Measurements from ENCODE around the gene STX2. TPM values are rescaled to one million over a fixed set of nuclear protein-coding genes. Genes with fewer than 3 reads are reported as not detected.
"Not testable (repeated sequence)": the region's sequence is repeated elsewhere in the genome, so short reads cannot be mapped to it uniquely, and the experiment has no call there.

Gene STX2
- total RNA-seq, 1 donor from 2014 or later = 15.9 TPM

GRCh38 chr12:130761537-130762318, 77.3 kb downstream of the STX2 start:
- DNase-seq (ENCODE audit: low spot score) = peak; percentile 22
- H3K36me3 Mint-ChIP-seq (ENCODE audit: low read depth) = no peaks in the 10 kb centered on the region
- intact Hi-C loops (cut with micrococcal nuclease) = loop anchor here (1.0 to 5.0 kb wide), 2 partner anchors 58 to 76 kb away; partner anchors contain the start of gene STX2
- no peaks in the 10 kb centered on the region for H3K27me3 Mint-ChIP-seq (ENCODE audit: insufficient read depth)
- H3K27ac Mint-ChIP-seq = no peak overlapping the region
- peak overlapping the region; percentile 34 for H3K4me3 Mint-ChIP-seq
- H3K4me1 Mint-ChIP-seq (ENCODE audit: low read depth) = no peaks in the 10 kb centered on the region
- no peaks in the 10 kb centered on the region for H3K9me3 Mint-ChIP-seq

GRCh38 chr12:130754234-130754901, 84.7 kb downstream of the STX2 start:
- no peak for DNase-seq (ENCODE audit: low spot score)
- H3K27me3 Mint-ChIP-seq (ENCODE audit: insufficient read depth) = peaks cover 2% of the 10 kb centered on the region
- H3K9me3 Mint-ChIP-seq = peaks cover 8% of the 10 kb centered on the region
- intact Hi-C loops (cut with micrococcal nuclease) = no loop called here
- H3K36me3 Mint-ChIP-seq (ENCODE audit: low read depth) = no peaks in the 10 kb centered on the region
- no peaks in the 10 kb centered on the region for H3K4me1 Mint-ChIP-seq (ENCODE audit: low read depth)
- no peak overlapping the region for H3K4me3 Mint-ChIP-seq
- peak overlapping the region; percentile 42 for H3K27ac Mint-ChIP-seq

GRCh38 chr12:130752692-130753230, 86.3 kb downstream of the STX2 start:
- no peaks in the 10 kb centered on the region for H3K4me1 Mint-ChIP-seq (ENCODE audit: low read depth)
- H3K4me3 Mint-ChIP-seq = no peak overlapping the region
- H3K9me3 Mint-ChIP-seq = peaks cover 8% of the 10 kb centered on the region
- peaks cover 2% of the 10 kb centered on the region for H3K27me3 Mint-ChIP-seq (ENCODE audit: insufficient read depth)
- no peaks in the 10 kb centered on the region for H3K36me3 Mint-ChIP-seq (ENCODE audit: low read depth)
- no peak for DNase-seq (ENCODE audit: low spot score)
- H3K27ac Mint-ChIP-seq = no peak overlapping the region
- intact Hi-C loops (cut with micrococcal nuclease) = no loop called here

- H3K4me3 Mint-ChIP-seq; H3K36me3 Mint-ChIP-seq (ENCODE audit: low read depth); H3K4me1 Mint-ChIP-seq (ENCODE audit: low read depth); H3K27ac Mint-ChIP-seq; DNase-seq (ENCODE audit: low spot score); H3K27me3 Mint-ChIP-seq (ENCODE audit: insufficient read depth); H3K9me3 Mint-ChIP-seq; intact Hi-C loops (cut with micrococcal nuclease): not testable (repeated sequence)
Measured at GRCh38 chr12:130752037-130752436, 87.0 kb downstream of the STX2 start.

GRCh38 chr12:130748786-130749185, 90.3 kb downstream of the STX2 start:
- Mint-ChIP-seq H3K4me1 (ENCODE audit: low read depth) (no peaks in the 10 kb centered on the region), H3K27ac (no peak overlapping the region), H3K36me3 (ENCODE audit: low read depth) (no peaks in the 10 kb centered on the region), H3K27me3 (ENCODE audit: insufficient read depth) (peaks cover 7% of the 10 kb centered on the region), H3K4me3 (no peak overlapping the region), H3K9me3 (no peaks in the 10 kb centered on the region)
- intact Hi-C loops (cut with micrococcal nuclease) = loop anchor here (5.0 kb wide), 2 partner anchors 466 to 701 kb away; no protein-coding TSS in a partner anchor
- no peak for DNase-seq (ENCODE audit: low spot score)

- Mint-ChIP-seq H3K4me3 (no peak overlapping the region), H3K36me3 (ENCODE audit: low read depth) (no peaks in the 10 kb centered on the region), H3K27ac (no peak overlapping the region), H3K9me3 (no peaks in the 10 kb centered on the region), H3K4me1 (ENCODE audit: low read depth) (no peaks in the 10 kb centered on the region), H3K27me3 (ENCODE audit: insufficient read depth) (peaks cover 7% of the 10 kb centered on the region)
- DNase-seq (ENCODE audit: low spot score) = peak; percentile 47
- intact Hi-C loops (cut with micrococcal nuclease) = loop anchor here (5.0 kb wide), 2 partner anchors 466 to 701 kb away; no protein-coding TSS in a partner anchor
Measured at GRCh38 chr12:130747867-130748740, 90.9 kb downstream of the STX2 start.

GRCh38 chr12:130746546-130746945, 92.5 kb downstream of the STX2 start:
- Mint-ChIP-seq H3K36me3 (ENCODE audit: low read depth) (no peaks in the 10 kb centered on the region), H3K27me3 (ENCODE audit: insufficient read depth) (peaks cover 7% of the 10 kb centered on the region), H3K27ac (no peak overlapping the region), H3K4me1 (ENCODE audit: low read depth) (no peaks in the 10 kb centered on the region), H3K9me3 (no peaks in the 10 kb centered on the region), H3K4me3 (no peak overlapping the region)
- no peak for DNase-seq (ENCODE audit: low spot score)
- intact Hi-C loops (cut with micrococcal nuclease) = loop anchor here (5.0 kb wide), 2 partner anchors 464 to 699 kb away; no protein-coding TSS in a partner anchor

- Mint-ChIP-seq H3K36me3 (ENCODE audit: low read depth) (no peaks in the 10 kb centered on the region), H3K27ac (no peak overlapping the region), H3K9me3 (no peaks in the 10 kb centered on the region), H3K27me3 (ENCODE audit: insufficient read depth) (peaks cover 7% of the 10 kb centered on the region), H3K4me1 (ENCODE audit: low read depth) (no peaks in the 10 kb centered on the region), H3K4me3 (no peak overlapping the region)
- intact Hi-C loops (cut with micrococcal nuclease) = loop anchor here (5.0 kb wide), 2 partner anchors 464 to 699 kb away; no protein-coding TSS in a partner anchor
- no peak for DNase-seq (ENCODE audit: low spot score)
Measured at GRCh38 chr12:130745921-130746320, 93.1 kb downstream of the STX2 start.

GRCh38 chr12:130744274-130744673, 94.8 kb downstream of the STX2 start:
- no peak for DNase-seq (ENCODE audit: low spot score)
- H3K4me1 Mint-ChIP-seq (ENCODE audit: low read depth) = no peaks in the 10 kb centered on the region
- intact Hi-C loops (cut with micrococcal nuclease) = no loop called here
- no peak overlapping the region for H3K4me3 Mint-ChIP-seq
- peaks cover 5% of the 10 kb centered on the region for H3K27me3 Mint-ChIP-seq (ENCODE audit: insufficient read depth)
- H3K27ac Mint-ChIP-seq = no peak overlapping the region
- no peaks in the 10 kb centered on the region for H3K36me3 Mint-ChIP-seq (ENCODE audit: low read depth)
- no peaks in the 10 kb centered on the region for H3K9me3 Mint-ChIP-seq

GRCh38 chr12:130743606-130744005, 95.4 kb downstream of the STX2 start:
- Mint-ChIP-seq H3K36me3 (ENCODE audit: low read depth) (no peaks in the 10 kb centered on the region), H3K9me3 (no peaks in the 10 kb centered on the region), H3K4me3 (no peak overlapping the region), H3K27me3 (ENCODE audit: insufficient read depth) (peaks cover 5% of the 10 kb centered on the region), H3K4me1 (ENCODE audit: low read depth) (no peaks in the 10 kb centered on the region), H3K27ac (no peak overlapping the region)
- intact Hi-C loops (cut with micrococcal nuclease) = no loop called here
- no peak for DNase-seq (ENCODE audit: low spot score)

- Mint-ChIP-seq H3K4me1 (ENCODE audit: low read depth) (no peaks in the 10 kb centered on the region), H3K27ac (no peak overlapping the region), H3K4me3 (no peak overlapping the region), H3K27me3 (ENCODE audit: insufficient read depth) (peaks cover 5% of the 10 kb centered on the region), H3K9me3 (no peaks in the 10 kb centered on the region), H3K36me3 (ENCODE audit: low read depth) (no peaks in the 10 kb centered on the region)
- DNase-seq (ENCODE audit: low spot score) = no peak
- intact Hi-C loops (cut with micrococcal nuclease) = no loop called here
Measured at GRCh38 chr12:130743176-130743575, 95.9 kb downstream of the STX2 start.

GRCh38 chr12:130742716-130743115, 96.3 kb downstream of the STX2 start:
- H3K4me1 Mint-ChIP-seq (ENCODE audit: low read depth) = no peaks in the 10 kb centered on the region
- no peaks in the 10 kb centered on the region for H3K9me3 Mint-ChIP-seq
- no peak overlapping the region for H3K4me3 Mint-ChIP-seq
- no peak for DNase-seq (ENCODE audit: low spot score)
- H3K27ac Mint-ChIP-seq = no peak overlapping the region
- H3K36me3 Mint-ChIP-seq (ENCODE audit: low read depth) = no peaks in the 10 kb centered on the region
- peaks cover 5% of the 10 kb centered on the region for H3K27me3 Mint-ChIP-seq (ENCODE audit: insufficient read depth)
- intact Hi-C loops (cut with micrococcal nuclease) = no loop called here
